B cell (primary cell): Measurements from ENCODE around the gene NAT14.

Source experiments
- EZH2 ChIP-seq: IDR thresholded peaks from 2 replicates; pipeline ENCODE4 v1.6.1; 2012; ENCODE audit warnings: borderline replicate concordance, low read depth, mild to moderate bottlenecking, moderate library complexity, low read length; ENCODE audit not compliant: insufficient read depth, poor library complexity, severe bottlenecking
- TF ChIP-seq, protein P1 (sequence below): fragments of 200-600 bp; IDR thresholded peaks from one replicate; pipeline ENCODE4 v1.8.0; 2022; ENCODE audit warnings: antibody characterized with exemption, mild to moderate bottlenecking

DNA sequence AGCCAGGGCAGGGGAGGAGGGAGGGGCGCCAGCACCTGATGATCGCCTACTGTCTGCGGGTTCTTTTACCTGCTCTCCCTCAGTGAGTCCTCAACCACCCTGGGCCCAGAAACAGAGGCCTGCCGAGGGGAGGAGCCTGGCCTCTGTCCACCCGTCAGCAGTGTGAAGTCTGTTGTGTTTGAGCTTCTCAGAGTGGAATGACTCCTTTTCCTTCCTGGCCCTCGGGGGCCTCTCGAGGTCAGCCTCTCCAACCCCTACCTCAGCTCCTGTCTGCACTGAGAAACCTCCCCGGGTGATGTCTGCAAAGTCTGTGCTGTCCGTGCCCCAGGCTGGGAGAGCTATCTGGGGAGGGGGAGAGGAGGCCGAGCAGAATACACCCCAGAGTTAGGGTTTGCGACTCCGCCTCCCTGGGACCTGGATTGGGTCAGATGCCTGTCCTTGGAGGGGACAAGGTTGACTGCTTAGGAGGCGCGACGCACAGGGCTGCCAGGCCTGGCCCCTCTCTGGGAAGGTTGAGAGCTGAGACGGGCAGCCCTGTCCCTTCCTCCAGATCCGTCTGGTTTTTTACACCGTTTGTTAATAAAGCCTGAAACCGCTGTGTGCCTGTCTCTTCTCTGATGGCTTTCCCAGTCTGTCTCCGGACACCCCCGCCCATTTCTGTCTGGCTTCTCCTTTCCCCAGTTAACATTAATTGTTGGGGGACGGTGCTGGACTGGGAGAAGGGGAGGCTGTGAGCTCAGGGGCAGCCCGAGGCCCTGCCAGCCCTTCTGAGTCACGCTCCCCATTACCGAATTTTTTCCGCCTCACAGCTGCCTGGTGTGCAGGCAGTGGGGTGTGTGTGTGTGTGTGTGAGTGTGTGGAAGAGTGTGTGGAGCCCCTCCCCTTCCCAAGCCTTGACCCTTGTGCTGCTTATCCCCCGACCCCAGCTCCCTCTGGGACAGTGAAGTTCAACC lies 2.3 kb downstream of the NAT14 start:
- no peak for TF ChIP-seq EZH2
- TF ChIP-seq, protein P1, sequence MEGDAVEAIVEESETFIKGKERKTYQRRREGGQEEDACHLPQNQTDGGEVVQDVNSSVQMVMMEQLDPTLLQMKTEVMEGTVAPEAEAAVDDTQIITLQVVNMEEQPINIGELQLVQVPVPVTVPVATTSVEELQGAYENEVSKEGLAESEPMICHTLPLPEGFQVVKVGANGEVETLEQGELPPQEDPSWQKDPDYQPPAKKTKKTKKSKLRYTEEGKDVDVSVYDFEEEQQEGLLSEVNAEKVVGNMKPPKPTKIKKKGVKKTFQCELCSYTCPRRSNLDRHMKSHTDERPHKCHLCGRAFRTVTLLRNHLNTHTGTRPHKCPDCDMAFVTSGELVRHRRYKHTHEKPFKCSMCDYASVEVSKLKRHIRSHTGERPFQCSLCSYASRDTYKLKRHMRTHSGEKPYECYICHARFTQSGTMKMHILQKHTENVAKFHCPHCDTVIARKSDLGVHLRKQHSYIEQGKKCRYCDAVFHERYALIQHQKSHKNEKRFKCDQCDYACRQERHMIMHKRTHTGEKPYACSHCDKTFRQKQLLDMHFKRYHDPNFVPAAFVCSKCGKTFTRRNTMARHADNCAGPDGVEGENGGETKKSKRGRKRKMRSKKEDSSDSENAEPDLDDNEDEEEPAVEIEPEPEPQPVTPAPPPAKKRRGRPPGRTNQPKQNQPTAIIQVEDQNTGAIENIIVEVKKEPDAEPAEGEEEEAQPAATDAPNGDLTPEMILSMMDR, result no peak
